HG03025 (cell line): ENCODE data around the gene IYD.

Source experiments
- ATAC-seq: cut with Tn5 transposase; IDR thresholded peaks from one replicate; pipeline ENCODE4 v1.9.1; 2021; ENCODE audit warnings: mild to moderate bottlenecking, moderate library complexity; ENCODE audit not compliant: unreplicated experiment, low FRiP score

Gene IYD

DNA sequence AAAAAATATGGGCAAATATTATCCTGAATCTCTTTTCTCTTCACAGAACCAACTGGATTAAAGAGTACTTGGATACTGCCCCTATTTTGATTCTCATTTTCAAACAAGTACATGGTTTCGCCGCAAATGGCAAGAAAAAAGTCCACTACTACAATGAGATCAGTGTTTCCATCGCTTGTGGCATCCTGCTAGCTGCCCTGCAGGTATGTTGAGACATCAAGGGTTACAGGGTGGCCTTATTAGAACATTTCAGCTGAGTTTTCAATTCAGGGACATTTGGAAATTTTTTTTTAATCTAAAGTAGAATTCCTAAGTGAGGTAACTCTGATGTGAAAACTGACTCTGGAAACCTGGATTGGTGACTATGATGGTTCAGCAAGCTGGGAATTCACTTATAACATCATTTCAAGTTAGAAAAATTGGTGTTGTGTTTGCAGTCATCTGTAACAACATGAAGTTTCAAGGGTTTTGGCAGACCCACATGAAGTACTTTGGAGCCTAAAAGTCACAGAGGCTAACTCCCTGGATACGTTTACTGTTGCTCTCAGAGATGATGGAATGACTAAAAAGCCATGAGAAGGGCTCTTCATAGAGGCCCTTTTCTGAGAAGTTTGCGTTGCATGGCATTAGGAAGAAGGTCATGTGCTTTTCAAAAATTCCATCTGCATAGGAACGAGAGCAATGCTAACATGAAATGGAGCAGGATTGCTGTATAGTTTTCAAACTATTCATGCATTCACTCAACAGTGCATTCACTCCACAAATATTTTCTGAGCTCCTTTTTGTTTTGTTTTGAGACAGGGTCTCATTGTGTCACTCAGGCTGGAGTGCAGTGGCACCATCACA is 25.5 kb downstream of the IYD start:
- no peak for ATAC-seq

DNA sequence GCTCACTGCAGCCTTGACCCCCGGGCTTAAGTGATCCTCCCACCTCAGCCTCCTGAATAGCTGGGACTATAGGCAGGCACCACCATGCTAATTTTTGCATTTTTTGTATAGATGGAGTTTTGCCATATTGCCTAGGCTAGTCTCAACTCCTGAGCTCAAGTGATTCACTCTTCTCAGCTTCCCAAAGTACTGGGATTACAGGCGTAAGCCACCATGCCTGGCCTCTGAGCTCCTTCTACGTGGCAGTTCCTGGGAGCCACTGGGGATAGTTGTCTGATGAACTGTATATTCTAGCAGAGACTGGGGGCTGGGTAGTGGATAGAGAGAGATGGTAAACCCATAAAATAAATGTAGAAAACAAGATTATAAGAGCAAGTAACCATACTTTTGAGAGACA is 26.1 kb downstream of the IYD start:
- no peak for ATAC-seq

DNA sequence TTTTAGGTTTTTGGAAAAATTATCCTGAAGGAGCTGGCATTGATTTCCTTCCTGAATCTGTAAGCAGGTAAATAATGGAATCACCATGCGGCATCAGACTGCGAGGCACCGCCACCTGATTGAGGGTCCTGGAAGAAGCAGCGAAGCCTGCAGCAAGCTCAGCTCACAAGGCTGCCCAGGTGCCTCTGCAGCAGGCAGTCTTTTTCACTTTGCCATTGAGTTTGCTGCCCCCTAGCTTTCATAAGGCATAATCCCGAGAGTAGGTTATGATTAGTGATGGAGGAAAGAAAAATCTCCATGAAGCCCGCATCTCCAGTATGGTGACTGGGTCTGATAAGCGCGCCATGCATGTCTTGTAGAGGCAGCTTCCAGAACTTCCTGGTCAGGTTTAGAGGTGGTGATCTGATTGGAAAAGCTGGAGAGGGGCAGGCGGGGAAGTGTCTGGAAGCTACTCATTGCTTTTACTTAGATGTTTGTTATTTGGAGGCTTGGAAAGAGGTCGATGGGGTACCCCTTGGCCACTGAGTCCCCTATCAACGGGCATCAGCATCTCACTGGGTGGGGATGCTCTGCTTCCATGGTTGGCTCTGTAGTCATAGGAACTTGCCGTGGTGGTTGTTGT is 26.7 kb downstream of the IYD start:
- no peak for ATAC-seq

DNA sequence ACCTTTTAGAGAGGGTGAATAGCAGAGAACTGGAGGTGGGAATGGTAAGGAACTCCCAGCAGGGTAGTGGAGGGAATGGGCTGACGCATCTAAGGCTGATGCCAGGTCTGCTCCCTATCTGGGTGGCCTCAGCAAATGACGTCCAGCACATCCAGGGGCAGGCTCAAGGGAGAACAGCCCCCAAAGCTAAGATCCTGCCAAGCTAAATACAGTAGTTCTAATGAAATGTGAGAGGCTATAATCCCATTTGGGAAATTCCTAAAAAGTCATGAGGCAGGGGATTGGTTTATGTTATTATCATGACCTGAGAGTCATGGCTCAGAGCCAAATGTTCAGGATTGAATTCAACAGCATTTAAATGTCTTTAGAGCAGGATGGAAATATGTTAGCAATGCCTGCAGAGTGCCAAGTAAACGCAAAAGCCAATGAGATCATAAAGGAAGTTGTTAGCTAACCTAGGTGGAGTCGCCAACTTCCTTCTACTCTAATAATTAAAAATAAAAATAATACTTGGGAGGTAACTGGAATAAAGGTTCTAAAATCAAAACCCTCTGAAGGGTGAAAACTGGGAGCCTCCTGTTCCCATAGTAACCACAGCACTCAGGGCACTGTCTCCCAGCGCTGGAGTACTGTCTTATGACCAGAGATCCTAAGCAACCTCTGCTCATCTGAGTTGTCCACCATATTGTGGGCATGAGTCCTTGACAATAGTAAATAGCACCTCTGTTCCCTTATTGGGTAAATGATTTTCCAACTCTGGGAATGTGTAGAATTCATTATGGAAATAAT is 34.8 kb downstream of the IYD start:
- no peak for ATAC-seq

DNA sequence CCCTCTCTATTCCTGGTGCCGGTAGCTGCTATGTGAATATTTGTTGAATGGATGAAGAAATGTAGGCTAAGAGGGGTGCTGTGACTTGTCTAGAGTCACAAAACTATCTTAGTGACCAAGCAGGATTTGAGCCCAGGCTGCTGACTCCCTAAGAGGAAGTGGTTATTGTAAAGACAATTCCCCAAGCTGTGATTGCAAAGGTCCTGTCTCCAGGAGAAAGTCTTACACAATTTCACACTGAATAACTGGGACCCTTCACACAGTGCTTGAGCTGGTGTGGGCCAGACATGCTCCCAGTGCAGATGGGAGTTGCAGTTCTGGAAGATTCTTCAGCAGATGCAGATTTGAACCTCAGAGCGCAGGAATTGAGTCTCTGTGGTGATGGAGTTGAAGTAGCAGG is 38.1 kb downstream of the IYD start:
- no peak for ATAC-seq

GRCh38 chr6:150408842-150409241 is 40.0 kb downstream of the IYD start:
- no peak for ATAC-seq

- no peak for ATAC-seq
These were observed 40.8 kb downstream of the IYD start for GRCh38 chr6:150409576-150410066.

DNA sequence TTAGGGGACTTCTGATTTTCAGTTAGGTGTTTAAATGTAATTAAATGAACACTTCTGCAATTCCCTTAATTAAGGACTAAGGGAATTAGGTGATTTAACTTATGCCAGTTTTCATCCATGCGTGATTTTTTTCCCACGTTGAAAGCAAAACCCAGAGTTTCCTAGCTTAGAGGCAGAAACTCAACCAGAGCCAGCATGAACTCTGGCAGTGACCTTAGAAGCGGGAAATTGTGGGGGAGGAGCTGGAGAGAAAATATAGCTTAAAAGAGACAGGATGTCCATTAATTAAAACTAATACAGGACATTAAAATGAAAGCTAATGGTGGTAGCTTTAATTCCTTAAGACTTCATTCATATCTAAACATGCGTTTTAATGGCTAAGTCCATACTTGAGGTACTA is 41.6 kb downstream of the IYD start:
- no peak for ATAC-seq

DNA sequence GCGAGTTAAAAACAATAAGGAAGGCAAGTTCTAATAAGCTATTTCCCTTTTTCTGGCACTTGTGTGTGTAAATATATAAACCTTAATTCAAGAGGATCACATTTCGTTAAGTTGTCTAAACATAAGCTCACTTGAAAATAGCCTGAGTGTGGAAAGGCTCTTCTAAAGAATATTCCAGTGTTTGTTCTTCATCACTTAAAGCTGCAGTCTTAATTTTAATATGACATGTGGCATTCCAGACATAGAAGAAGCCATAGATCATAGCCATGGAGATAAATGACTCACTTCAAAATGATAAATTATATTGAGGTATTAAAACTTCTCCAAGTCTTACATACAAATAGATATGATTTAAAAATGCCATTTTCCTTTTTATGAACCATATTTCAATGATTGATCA is 42.1 kb downstream of the IYD start:
- no peak for ATAC-seq

GRCh38 chr6:150412221-150412620 is 43.4 kb downstream of the IYD start:
- ATAC-seq: no peak

DNA sequence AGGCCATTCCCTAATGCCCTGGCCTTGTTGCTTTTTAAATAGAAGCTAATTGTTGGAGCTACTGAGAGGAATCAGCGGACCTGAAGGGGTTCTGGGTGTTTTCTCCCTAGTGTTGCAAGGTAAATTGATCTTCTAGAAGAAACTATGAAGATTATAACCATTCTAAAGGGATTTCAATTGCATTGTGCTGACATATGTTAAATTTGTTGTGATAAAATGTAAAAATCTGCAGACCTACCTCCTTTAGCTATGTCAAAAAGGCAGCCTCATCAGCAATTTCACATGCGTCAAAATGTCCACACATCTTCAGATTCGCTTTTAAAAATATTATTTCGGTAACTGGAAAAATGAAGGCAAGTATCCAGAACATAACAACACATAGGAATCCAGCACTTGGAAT is 44.4 kb downstream of the IYD start:
- ATAC-seq: no peak

GRCh38 chr6:150413781-150414281 is 45.0 kb downstream of the IYD start:
- ATAC-seq: no peak

GRCh38 chr6:150416128-150416527 is 47.3 kb downstream of the IYD start:
- ATAC-seq: no peak

DNA sequence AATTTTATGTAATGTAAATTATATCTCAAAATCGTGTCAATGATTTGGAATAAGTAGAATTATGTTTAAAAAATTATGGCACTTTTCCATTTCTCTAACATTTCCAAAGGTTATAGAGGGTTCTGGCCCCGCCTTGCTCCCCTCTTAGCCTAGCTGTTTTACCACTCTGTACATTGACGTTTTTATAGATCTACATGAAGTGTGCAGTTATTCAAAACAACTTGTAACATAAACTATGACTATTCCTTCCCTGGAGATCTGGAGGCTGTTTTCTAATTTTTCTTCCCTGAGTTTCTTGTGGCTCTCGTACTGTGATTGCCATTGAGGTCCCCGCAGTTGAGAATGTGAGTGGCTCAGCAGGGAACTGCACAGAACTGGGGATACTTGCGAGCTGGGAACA is 48.4 kb downstream of the IYD start:
- no peak for ATAC-seq

GRCh38 chr6:150417899-150418826 is 49.4 kb downstream of the IYD start:
- peak; percentile 64 for ATAC-seq

- ATAC-seq: no peak
These were observed 50.2 kb downstream of the IYD start for GRCh38 chr6:150418827-150419594.

DNA sequence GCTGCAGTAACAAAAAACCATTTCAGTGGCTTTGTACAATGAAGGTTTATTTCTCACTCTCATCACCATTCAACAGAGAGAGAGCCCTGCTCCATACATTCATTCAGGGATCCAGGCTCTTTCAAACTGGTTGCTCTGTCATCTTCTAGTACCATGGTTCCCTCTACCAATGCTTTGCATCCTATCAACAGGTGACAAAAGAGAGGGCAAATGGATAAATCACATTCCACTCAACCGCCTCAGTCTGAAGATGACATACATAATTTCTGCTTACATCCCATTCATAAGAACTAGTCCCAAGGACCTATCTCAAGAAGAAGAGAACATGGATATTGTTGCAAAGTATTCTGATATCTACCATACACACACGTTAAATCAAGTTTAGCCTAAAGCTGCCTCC is 51.6 kb downstream of the IYD start:
- no peak for ATAC-seq

DNA sequence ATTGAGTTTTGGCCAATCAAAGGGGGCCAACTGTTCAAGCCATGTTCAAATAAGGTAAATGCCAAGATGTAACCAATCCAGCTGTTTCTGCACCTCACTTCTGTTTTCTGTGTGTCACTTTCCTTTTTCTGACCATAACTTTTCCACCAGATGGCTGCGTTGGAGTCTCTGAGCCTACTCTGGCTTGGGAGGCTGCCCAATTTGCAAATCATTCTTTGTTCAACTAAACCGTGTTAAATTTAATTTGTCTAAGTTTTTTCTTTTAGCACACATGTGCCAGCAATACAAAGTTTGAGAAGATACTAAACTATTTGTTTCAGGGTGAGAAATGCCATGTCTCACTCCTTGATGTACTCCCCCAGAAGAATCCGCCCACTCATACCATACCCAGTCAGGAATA is 52.1 kb downstream of the IYD start:
- no peak for ATAC-seq

DNA sequence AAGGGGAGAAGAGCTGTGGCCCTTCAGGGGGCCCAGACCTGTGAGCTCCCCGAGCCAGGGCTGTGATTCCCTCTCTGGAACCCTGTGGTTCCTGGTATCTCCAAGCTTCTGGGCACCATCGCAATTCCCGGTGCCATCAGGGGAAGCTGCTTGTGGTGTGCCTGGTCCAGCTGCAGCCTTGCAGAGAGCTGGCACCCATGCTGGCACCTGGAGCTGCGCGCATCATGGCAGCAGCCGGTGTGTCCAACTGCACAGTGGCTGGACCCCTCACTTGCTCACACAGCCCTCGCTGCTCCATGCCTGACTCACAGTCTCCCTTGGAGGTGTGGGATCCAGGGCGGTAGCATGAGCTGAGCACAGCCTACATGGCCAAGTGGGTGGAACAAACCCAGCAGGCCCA is 56.7 kb downstream of the IYD start:
- ATAC-seq: no peak
